NK-92 (cell line): ENCODE data around the gene SLCO4C1.

Experiments
- DNase-seq: peaks from one replicate; lab custom pipeline; 2025; ENCODE audit not compliant: unreplicated experiment; lab: John Stamatoyannopoulos, UW

Gene SLCO4C1

GRCh38 chr5:102271759-102272158 is 24.3 kb downstream of the SLCO4C1 start:
- no peak for DNase-seq

DNA sequence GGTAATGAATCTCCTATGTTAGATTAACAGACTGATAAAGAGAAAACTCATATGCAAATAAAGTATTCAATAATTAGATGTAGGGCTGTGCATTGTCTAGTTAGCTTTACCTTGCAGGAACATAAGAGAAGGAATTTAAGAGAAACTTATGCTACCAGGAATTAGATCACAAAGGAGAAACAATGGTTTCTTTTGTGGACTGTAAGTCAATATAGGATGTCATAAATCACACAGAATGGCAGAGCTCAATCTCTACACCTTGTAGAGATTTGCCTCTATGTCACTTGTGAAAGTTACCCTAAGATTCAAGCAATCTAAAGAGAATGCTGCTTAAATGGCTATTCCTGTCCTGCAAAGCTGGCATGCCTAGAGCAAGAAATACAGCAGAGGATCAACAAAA is 26.0 kb downstream of the SLCO4C1 start:
- no peak for DNase-seq

- no peak for DNase-seq
Observed at GRCh38 chr5:102262688-102263087, 33.4 kb downstream of the SLCO4C1 start.

- DNase-seq: no peak
Observed at GRCh38 chr5:102249381-102249780, 46.7 kb downstream of the SLCO4C1 start.

DNA sequence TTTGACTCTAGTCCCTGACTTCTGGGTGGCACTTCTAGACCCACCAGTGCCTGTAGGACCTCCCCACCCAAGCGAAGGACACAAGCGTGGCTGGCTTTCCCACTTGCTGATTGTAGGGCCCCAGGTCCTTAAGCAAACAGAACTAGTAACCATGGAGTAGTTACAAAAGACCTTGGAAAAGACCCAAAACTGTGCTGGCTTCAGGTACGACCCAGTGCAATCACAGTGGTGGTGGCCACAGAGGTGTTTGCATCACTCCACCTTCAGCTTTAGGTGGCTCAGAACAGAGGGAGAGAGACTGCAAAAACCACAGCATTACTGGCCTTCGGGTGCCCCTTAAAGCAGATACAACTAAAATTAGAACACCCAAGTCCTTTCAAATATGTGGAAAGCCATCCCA is 52.9 kb downstream of the SLCO4C1 start:
- no peak for DNase-seq

GRCh38 chr5:102241809-102242421 is 54.2 kb downstream of the SLCO4C1 start:
- no peak for DNase-seq

DNA sequence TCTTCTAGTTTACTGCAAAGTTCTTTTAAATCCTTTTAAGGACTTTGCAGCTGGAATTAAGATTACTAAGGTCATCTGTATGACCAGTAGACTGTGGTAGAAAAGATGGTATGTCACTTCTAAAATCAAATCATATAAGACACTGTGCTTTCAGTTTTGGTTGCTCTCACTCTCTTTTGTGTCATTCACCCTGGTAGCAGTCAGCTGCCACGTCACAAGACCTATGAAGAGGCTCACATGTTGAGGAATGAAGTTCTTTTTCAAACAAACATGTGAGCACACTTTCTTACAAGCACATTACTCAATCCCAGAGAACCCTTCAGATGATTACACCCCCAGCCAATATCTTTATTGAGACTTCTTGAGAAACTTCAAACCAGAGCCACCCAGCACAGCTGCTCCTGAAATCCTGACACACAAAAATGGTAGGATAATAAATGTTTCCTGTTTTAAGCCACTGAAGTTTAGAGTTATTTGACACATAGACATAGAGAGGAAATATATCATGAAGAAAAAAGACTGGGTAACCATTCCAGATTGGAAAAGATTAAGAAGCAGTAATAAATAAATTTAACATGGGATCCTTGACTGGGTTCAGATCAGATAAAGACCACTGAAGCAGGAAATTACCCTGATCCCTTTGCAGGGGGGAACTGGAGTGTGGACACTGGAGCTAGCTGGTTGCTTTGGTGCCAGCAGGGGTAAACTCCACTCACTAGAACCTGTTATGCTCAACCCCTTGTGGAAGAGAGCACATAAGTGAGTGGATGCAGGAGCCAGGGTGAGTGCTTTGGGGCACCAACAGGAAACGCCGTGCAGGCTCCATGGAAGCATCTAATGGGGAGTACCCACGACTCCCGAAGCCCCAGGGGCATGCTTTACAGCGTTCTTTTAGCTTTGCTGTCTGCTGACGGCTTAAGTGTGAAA is 64.1 kb downstream of the SLCO4C1 start:
- no peak for DNase-seq

DNA sequence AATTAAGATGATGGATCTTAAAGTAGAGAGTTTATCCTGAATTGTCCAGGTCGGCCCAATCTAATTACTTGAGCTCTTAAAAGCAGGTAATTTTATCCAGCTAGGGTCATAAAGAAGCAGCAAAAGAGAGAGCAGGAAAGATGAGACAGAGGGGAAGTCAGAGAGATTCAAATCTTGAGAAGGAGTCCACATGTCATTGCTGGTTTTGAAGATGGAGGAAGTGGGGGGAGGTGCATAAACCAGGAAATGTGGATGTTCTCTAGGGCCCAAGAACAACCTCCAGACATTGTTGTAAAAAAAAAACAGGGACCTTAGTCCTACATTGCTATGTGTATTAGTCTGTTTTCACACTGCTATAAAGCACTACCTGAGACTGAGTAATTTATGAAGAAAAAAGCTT is 66.4 kb downstream of the SLCO4C1 start:
- no peak for DNase-seq

- no peak for DNase-seq
Observed at GRCh38 chr5:102226321-102226720, 69.8 kb downstream of the SLCO4C1 start.

DNA sequence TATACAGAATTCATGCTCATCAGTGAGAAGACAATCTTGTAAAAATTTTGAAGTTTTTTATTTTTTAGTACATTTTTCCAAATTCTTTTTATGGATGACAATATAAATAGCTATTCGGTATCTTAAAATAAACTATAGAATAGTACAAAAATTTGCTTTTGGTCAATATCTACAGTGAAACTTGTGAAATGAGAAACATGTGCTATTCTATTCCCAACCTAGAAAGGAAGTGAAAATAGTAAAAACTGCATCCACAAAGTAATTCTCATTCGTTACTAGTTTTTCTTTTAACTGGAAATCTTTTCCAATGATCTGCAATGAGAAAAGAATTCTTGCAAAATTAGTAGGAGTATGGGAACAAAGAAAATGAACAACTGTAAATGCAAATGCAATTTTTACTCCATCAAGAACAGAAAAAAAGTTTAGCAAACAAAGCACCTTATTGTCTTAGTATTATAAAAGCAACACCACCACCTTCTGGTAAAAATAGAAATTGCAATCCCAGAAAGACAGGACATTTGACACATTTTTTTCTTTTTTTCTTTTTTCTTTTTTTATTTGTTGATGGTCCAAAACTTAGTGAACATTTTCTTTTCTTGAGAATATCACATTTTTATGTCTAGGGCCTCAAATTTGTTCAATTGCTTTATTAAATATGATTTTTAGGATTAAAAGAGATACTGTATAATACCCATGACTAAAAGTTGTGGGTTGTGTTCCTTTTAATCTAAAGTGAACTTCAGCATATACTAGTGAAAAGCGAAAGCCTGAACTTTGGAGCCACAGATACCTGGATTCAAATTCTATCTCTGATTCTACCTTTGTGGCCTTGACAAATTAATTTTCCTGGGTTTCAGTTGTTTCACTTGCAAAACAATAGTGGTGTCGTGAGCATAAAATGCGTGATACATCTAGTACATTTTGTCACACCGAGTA is 72.3 kb downstream of the SLCO4C1 start:
- no peak for DNase-seq

DNA sequence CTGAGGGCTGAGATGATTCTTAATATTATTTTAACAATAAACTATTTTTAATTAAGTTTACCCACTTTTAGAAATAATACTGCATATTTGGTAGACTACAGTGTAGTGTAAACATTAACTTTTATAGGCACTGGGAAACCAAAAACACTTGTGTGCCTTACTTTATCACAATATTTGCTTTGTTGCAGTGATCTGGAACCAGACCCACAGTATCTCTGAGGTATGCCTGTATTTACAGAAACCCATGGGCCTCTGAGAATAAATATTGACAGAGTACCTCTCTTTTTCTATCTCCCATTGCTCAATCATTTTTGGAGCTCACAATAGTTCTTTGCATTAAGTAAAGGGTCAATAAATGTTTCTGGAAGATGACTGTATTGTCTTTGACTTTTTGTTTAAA is 73.3 kb downstream of the SLCO4C1 start:
- DNase-seq: no peak

GRCh38 chr5:102221949-102222348 is 74.1 kb downstream of the SLCO4C1 start:
- DNase-seq: no peak

DNA sequence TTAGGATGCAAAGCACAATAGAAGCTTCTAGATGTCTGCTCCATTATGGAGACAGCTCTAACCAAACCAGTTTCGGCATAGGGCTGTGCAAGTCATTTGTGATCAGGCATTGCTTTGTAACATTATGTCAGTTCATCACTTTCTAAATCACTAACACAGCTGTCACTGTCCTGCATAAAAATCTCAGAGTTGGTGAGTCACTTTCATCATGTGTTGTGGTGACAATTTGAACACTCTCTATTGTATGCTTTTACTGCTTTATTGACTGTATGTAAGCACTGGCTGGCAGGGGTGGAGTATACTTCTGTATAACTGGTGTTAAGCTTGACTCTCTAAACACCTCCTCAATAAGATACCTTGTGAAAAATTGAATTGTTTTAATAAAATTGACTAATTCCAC is 77.9 kb downstream of the SLCO4C1 start:
- DNase-seq: no peak

DNA sequence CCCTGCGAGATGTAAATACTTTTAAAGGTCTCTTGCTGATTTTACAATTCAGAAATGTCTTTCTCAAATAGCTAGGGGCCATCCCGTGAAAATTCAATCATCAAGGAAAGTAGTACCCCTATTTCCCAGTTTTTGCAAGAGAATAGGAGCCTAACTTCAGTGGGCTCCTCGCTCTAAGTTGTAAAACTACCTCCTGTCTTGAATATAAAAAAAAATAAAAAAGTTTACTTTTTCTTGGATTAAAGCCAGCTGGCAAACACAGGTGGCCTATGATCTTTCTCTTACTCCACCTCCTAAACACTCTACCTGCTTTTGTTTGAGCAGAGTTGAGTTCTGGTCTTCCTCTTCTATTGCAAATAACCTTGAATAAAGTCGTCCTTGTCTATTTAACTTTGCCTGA is 79.4 kb downstream of the SLCO4C1 start:
- no peak for DNase-seq

- DNase-seq: no peak
Observed at GRCh38 chr5:102211165-102211564, 84.9 kb downstream of the SLCO4C1 start.

DNA sequence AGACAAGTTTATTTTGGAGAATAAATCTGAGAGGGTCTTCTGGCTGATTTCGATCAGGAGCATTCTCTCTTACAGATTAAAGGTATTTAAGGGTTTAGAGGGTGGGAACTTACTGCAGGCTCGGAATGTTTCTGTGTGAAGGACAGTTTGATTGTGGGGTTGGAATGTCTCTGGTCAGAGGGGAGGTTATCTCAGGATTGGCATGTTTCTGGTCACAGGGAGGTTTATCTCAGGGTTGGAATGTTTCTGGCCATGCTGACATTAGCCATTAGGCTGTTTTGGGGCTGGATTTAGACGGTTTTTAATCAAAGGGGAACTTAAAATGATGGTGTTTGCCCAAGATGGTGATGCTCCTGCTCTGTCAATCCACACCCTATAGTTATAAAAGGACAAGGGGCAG is 95.2 kb downstream of the SLCO4C1 start:
- no peak for DNase-seq

GRCh38 chr5:102196481-102196880 is 99.6 kb downstream of the SLCO4C1 start:
- DNase-seq: no peak
